Neural cell (in vitro differentiated cells): ENCODE data around the gene MAP2. TPM values are rescaled to one million over a fixed set of nuclear protein-coding genes. Genes with fewer than 3 reads are reported as not detected.

ENCODE experiments used
- H2AFZ ChIP-seq: fragments of 200-600, 300-800 bp; sonication (generic), shearing (Covaris generic); 2 replicates; pipeline ENCODE4 v1.6.0; 2014; ENCODE audit warnings: low read depth, mild to moderate bottlenecking, antibody characterized with exemption, low read length, moderate library complexity
- H3F3A ChIP-seq: fragments of 200-600 bp; shearing (Covaris generic); 2 replicates; pipeline ENCODE4 v1.6.1; 2016; ENCODE audit warnings: mild to moderate bottlenecking, moderate library complexity, mixed read lengths, antibody characterized with exemption, low read length; ENCODE audit not compliant: insufficient read depth, poor library complexity, severe bottlenecking
- H3K27ac ChIP-seq: fragments of 200-600, 300-800 bp; sonication (generic), shearing (Covaris generic); 2 replicates; pipeline ENCODE4 v1.5.1; 2014; ENCODE audit warnings: mild to moderate bottlenecking, low read length, moderate library complexity
- H3K27me3 ChIP-seq: fragments of 300-800, 200-600 bp; sonication (generic), shearing (Covaris generic); 2 replicates; pipeline ENCODE4 v1.6.0; 2014; ENCODE audit warnings: mild to moderate bottlenecking, low read depth, low read length, moderate library complexity; ENCODE audit not compliant: insufficient read depth
- H3K36me3 ChIP-seq: fragments of 300-800, 200-600 bp; sonication (generic), shearing (Covaris generic); 2 replicates; pipeline ENCODE4 v1.5.1; 2014; ENCODE audit warnings: mild to moderate bottlenecking, antibody characterized with exemption, low read length, moderate library complexity; ENCODE audit not compliant: insufficient read depth
- H3K4me2 ChIP-seq: fragments of 300-800, 200-600 bp; sonication (generic), shearing (Covaris generic); 2 replicates; pipeline ENCODE4 v1.6.0; 2014; ENCODE audit warnings: mild to moderate bottlenecking, low read length
- H3K4me3 ChIP-seq: fragments of 300-800, 200-600 bp; sonication (generic), shearing (Covaris generic); 2 replicates; pipeline ENCODE4 v1.5.1; 2014; ENCODE audit warnings: mild to moderate bottlenecking, low read length, moderate library complexity
- H3K79me2 ChIP-seq: fragments of 200-600 bp; shearing (Covaris generic); replicated peaks from 2 replicates; pipeline ENCODE4 v1.6.0; 2014; ENCODE audit warnings: mild to moderate bottlenecking, low read length, moderate library complexity; ENCODE audit not compliant: insufficient read depth
- H3K9ac ChIP-seq: fragments of 300-800, 200-600 bp; sonication (generic), shearing (Covaris generic); 2 replicates; pipeline ENCODE4 v1.6.1; 2016; ENCODE audit warnings: mild to moderate bottlenecking, low read length, mixed read lengths
- H3K9me2 ChIP-seq: fragments of 200-600 bp; shearing (Covaris generic); 2 replicates; pipeline ENCODE4 v1.6.1; 2016; ENCODE audit warnings: mild to moderate bottlenecking, low read length, mixed read lengths; ENCODE audit not compliant: insufficient read depth
- H3K9me3 ChIP-seq: fragments of 200-600, 300-800 bp; sonication (generic), shearing (Covaris generic); 2 replicates; pipeline ENCODE4 v1.6.1; 2016; ENCODE audit warnings: mild to moderate bottlenecking, mixed run types, low read length, moderate library complexity, mixed read lengths
- H4K20me1 ChIP-seq: fragments of 200-600 bp; shearing (Covaris generic); 2 replicates; pipeline ENCODE4 v1.6.1; 2016; ENCODE audit warnings: mild to moderate bottlenecking, mixed run types; ENCODE audit not compliant: insufficient read depth
- EP300 ChIP-seq: fragments of 450-650 bp; conservative IDR thresholded peaks from 2 replicates; pipeline ENCODE4 v1.6.1; 2014; ENCODE audit warnings: antibody characterized with exemption, mild to moderate bottlenecking, moderate library complexity; ENCODE audit not compliant: poor library complexity, severe bottlenecking
- EZH2 ChIP-seq: fragments of 200-600, 300-800 bp; shearing (Covaris generic), sonication (generic); IDR thresholded peaks from 2 replicates; pipeline ENCODE4 v1.6.1; 2014; ENCODE audit warnings: antibody characterized with exemption, low read length, borderline replicate concordance, mild to moderate bottlenecking; ENCODE audit not compliant: insufficient read depth, poor library complexity, severe bottlenecking
- MXI1 ChIP-seq: fragments of 450-650 bp; conservative IDR thresholded peaks from 2 replicates; pipeline ENCODE4 v1.6.1; 2014; ENCODE audit warnings: antibody characterized with exemption, mild to moderate bottlenecking; ENCODE audit not compliant: poor library complexity, severe bottlenecking
- POLR2AphosphoS5 ChIP-seq: IDR thresholded peaks from 2 replicates; pipeline ENCODE4 v1.6.1; 2012
- RAD21 ChIP-seq: fragments of 450-650 bp; conservative IDR thresholded peaks from 2 replicates; pipeline ENCODE4 v1.6.1; 2014; ENCODE audit warnings: antibody characterized with exemption, mild to moderate bottlenecking, moderate library complexity
- SMC3 ChIP-seq: fragments of 450-650 bp; conservative IDR thresholded peaks from 2 replicates; pipeline ENCODE4 v1.6.1; 2014; ENCODE audit warnings: antibody characterized with exemption, mild to moderate bottlenecking, moderate library complexity; ENCODE audit not compliant: poor library complexity
- TAF1 ChIP-seq: IDR thresholded peaks from 2 replicates; pipeline ENCODE4 v1.6.1; 2012; ENCODE audit warnings: low read depth
- polyA plus RNA-seq: library from polyadenylated mRNA; depleted of rRNA; stranded (reverse); fragments of >200 nt; gene quantifications from 2 replicates; pipeline ENCODE4 v1.2.3, GENCODE V29; 2014
- TF ChIP-seq, protein P1 (sequence below): fragments of 450-650 bp; IDR thresholded peaks from 2 replicates; pipeline ENCODE4 v1.5.1; 2014; ENCODE audit warnings: antibody characterized with exemption, mild to moderate bottlenecking, moderate library complexity; ENCODE audit not compliant: poor library complexity, severe bottlenecking
- TF ChIP-seq, protein P2 (sequence below): IDR thresholded peaks from 2 replicates; pipeline ENCODE4 v1.6.1; 2012; ENCODE audit warnings: borderline replicate concordance

MAP2 gene
- polyA plus RNA-seq, 1 donor from 2014 or later: 450 TPM

GRCh38 chr2:209549589-209549988, 125.7 kb downstream of the MAP2 start:
- H3K27ac ChIP-seq: no peak overlapping the region
- H3K36me3 ChIP-seq: peaks cover 2% of the 10 kb centered on the region
- peaks cover 59% of the 10 kb centered on the region for H3K79me2 ChIP-seq
- H3K4me3 ChIP-seq: no peak overlapping the region
- no peaks in the 10 kb centered on the region for H3K9me3 ChIP-seq
- peaks cover 3% of the 10 kb centered on the region for H4K20me1 ChIP-seq
- H2AFZ ChIP-seq: no peak overlapping the region
- H3K9me2 ChIP-seq: no peaks in the 10 kb centered on the region
- no peak overlapping the region for H3K9ac ChIP-seq
- TF ChIP-seq POLR2AphosphoS5: no peak
- TF ChIP-seq, protein P1, sequence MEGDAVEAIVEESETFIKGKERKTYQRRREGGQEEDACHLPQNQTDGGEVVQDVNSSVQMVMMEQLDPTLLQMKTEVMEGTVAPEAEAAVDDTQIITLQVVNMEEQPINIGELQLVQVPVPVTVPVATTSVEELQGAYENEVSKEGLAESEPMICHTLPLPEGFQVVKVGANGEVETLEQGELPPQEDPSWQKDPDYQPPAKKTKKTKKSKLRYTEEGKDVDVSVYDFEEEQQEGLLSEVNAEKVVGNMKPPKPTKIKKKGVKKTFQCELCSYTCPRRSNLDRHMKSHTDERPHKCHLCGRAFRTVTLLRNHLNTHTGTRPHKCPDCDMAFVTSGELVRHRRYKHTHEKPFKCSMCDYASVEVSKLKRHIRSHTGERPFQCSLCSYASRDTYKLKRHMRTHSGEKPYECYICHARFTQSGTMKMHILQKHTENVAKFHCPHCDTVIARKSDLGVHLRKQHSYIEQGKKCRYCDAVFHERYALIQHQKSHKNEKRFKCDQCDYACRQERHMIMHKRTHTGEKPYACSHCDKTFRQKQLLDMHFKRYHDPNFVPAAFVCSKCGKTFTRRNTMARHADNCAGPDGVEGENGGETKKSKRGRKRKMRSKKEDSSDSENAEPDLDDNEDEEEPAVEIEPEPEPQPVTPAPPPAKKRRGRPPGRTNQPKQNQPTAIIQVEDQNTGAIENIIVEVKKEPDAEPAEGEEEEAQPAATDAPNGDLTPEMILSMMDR: no peak
- no peak for TF ChIP-seq RAD21
- TF ChIP-seq, protein P2, sequence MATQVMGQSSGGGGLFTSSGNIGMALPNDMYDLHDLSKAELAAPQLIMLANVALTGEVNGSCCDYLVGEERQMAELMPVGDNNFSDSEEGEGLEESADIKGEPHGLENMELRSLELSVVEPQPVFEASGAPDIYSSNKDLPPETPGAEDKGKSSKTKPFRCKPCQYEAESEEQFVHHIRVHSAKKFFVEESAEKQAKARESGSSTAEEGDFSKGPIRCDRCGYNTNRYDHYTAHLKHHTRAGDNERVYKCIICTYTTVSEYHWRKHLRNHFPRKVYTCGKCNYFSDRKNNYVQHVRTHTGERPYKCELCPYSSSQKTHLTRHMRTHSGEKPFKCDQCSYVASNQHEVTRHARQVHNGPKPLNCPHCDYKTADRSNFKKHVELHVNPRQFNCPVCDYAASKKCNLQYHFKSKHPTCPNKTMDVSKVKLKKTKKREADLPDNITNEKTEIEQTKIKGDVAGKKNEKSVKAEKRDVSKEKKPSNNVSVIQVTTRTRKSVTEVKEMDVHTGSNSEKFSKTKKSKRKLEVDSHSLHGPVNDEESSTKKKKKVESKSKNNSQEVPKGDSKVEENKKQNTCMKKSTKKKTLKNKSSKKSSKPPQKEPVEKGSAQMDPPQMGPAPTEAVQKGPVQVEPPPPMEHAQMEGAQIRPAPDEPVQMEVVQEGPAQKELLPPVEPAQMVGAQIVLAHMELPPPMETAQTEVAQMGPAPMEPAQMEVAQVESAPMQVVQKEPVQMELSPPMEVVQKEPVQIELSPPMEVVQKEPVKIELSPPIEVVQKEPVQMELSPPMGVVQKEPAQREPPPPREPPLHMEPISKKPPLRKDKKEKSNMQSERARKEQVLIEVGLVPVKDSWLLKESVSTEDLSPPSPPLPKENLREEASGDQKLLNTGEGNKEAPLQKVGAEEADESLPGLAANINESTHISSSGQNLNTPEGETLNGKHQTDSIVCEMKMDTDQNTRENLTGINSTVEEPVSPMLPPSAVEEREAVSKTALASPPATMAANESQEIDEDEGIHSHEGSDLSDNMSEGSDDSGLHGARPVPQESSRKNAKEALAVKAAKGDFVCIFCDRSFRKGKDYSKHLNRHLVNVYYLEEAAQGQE: no peak
- TF ChIP-seq EP300: no peak
- no peak for TF ChIP-seq EZH2
- no peak for TF ChIP-seq TAF1
- TF ChIP-seq MXI1: no peak
- TF ChIP-seq SMC3: no peak
- H3K4me2 ChIP-seq: no peak overlapping the region
- no peaks in the 10 kb centered on the region for H3K27me3 ChIP-seq
- peaks cover 8% of the 10 kb centered on the region for H3F3A ChIP-seq

DNA sequence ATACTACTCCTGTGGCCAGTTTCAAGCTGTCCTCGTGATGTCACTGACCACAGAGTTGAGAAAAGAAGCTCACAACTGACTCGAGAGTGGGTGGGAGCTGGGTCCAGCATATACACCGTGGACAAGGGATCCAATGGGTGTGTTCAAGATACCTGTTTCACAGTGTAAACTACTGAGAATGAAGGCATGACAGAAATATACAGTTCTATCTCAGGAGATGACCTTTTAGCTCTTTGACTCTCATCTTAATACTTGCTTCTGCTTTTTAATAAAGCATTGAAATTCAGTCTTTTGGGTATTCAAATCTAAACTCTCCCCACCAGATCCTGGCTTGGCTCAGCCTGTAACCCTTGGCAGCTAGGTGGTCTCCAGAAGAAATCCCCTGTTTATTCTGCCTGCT, 130.1 kb downstream of the MAP2 start:
- no peak for TF ChIP-seq TAF1
- TF ChIP-seq EP300: no peak
- no peak for TF ChIP-seq POLR2AphosphoS5
- no peak for TF ChIP-seq RAD21
- TF ChIP-seq MXI1: no peak
- TF ChIP-seq, protein P2: no peak
- TF ChIP-seq EZH2: no peak
- no peak for TF ChIP-seq SMC3
- peaks cover 3% of the 10 kb centered on the region for H4K20me1 ChIP-seq
- no peak overlapping the region for H2AFZ ChIP-seq
- H3K4me3 ChIP-seq: no peak overlapping the region
- peaks cover 58% of the 10 kb centered on the region for H3K79me2 ChIP-seq
- no peak overlapping the region for H3K9ac ChIP-seq
- H3K4me2 ChIP-seq: no peak overlapping the region
- H3K27ac ChIP-seq: no peak overlapping the region
- no peaks in the 10 kb centered on the region for H3K9me3 ChIP-seq
- peaks cover 8% of the 10 kb centered on the region for H3F3A ChIP-seq
- no peaks in the 10 kb centered on the region for H3K9me2 ChIP-seq
- no peaks in the 10 kb centered on the region for H3K27me3 ChIP-seq
- no peaks in the 10 kb centered on the region for H3K36me3 ChIP-seq
